GM10266 (cell line): ENCODE results near the gene SELENOM.

Experiments
- DNase-seq: peaks from one replicate; pipeline ENCODE4 v3.0.0; 2012; ENCODE audit errors: extremely low spot score
- CTCF ChIP-seq: IDR thresholded peaks from 2 replicates; pipeline ENCODE4 v1.5.1; 2012; ENCODE audit warnings: mild to moderate bottlenecking, low read depth; ENCODE audit not compliant: control insufficient read depth, insufficient read depth; ENCODE audit errors: missing control alignments

SELENOM gene

GRCh38 chr22:31139866-31140716 lies 32.7 kb upstream of the SELENOM start, which contains the start of gene PLA2G3:
Gene PLA2G3, minus strand, starts transcription at chr22:31140508. Its CDS starts 154 bp downstream, at chr22:31140354.
- TF ChIP-seq CTCF, result no peak
- DNase-seq, result no peak

- TF ChIP-seq CTCF, result no peak
- no peak for DNase-seq
Measured at GRCh38 chr22:31139066-31139465, 31.7 kb upstream of the SELENOM start.

DNA sequence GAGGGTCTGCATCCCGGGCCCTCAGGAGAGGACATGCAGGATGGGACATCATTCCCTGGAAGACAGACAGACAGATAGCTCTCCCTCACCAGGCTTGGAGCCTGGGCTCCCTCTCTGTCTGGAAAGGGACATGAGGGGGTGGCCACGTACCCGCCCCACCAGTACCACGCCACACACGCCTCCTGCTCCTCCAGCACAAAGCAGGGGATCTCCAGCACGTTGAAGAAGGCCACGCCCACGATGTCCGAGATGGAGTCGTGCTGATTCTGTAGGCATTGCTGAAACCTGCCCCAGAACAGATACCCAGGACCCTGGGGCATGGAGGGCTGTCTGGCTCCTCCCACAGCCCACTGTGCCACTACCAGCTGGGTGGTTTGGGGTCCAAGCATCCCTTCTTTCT lies 30.8 kb upstream of the SELENOM start:
- TF ChIP-seq CTCF, result no peak
- DNase-seq, result no peak

DNA sequence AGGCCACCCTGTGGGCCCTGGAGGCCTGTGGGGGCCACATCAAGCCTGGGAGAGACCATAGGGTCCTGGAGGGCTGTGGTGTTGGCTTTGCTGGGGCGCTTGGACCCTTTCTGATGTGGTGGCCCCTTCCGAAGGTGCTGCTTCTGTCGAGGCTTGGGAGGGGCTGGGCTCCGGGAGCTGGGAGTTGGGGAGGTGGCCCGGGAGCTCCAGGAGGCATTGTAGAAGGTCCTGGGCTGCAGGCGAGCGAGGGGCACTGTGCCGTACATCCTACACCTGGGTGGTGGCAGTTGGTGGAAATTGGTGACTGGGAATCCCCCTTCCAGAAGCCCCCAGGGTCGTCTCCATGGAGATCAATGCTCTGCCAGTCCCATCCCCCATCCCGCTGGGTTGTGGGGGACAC lies 30.4 kb upstream of the SELENOM start:
- DNase-seq, result no peak
- no peak for TF ChIP-seq CTCF

- TF ChIP-seq CTCF, result no peak
Measured at GRCh38 chr22:31136711-31137110, 29.3 kb upstream of the SELENOM start.

GRCh38 chr22:31136155-31136554 lies 28.8 kb upstream of the SELENOM start:
- TF ChIP-seq CTCF, result no peak

More at GRCh38 chr22:31136711-31137110, 29.3 kb upstream of the SELENOM start:
- no peak for DNase-seq

GRCh38 chr22:31135706-31136105 lies 28.3 kb upstream of the SELENOM start:
- DNase-seq, result no peak
- no peak for TF ChIP-seq CTCF

More at GRCh38 chr22:31136155-31136554, 28.8 kb upstream of the SELENOM start:
- no peak for DNase-seq
